Bronchial epithelial cell (primary cell): ENCODE data around the gene TPR. TPM values are rescaled to one million over a fixed set of nuclear protein-coding genes. Genes with fewer than 3 reads are reported as not detected.
"Not testable (repeated sequence)": the region's sequence is repeated elsewhere in the genome, so short reads cannot be mapped to it uniquely, and the experiment has no call there.

Experiments
- DNase-seq: peaks from one replicate; pipeline ENCODE4 v3.0.0-alpha.2; 2010; ENCODE audit warnings: low read depth
- FAIRE-seq: peaks from 2 replicates; lab custom pipeline; 2011; peaks lifted over from hg19 to GRCh38; lab: Jason Lieb, UNC
- H3K27me3 ChIP-seq: 2 replicates; pipeline ENCODE4 v1.5.1; 2011; ENCODE audit warnings: low read length; ENCODE audit not compliant: control insufficient read depth, insufficient read depth
- H3K36me3 ChIP-seq: 2 replicates; pipeline ENCODE4 v1.5.1; 2011; ENCODE audit warnings: low read length; ENCODE audit not compliant: control insufficient read depth, insufficient read depth
- H3K4me3 ChIP-seq: 2 replicates; pipeline ENCODE4 v1.5.1; 2011; ENCODE audit warnings: mild to moderate bottlenecking, low read depth, low read length, control low read depth
- CTCF ChIP-seq: IDR thresholded peaks from 2 replicates; pipeline ENCODE4 v1.5.1; 2011; ENCODE audit warnings: mild to moderate bottlenecking, moderate library complexity, low read length, control low read depth, inconsistent platforms; ENCODE audit not compliant: insufficient read depth, severe bottlenecking
- total RNA-seq: library from RNA; depleted of rRNA; stranded (reverse); fragments of >200 nt; gene quantifications from 2 replicates; pipeline ENCODE4 v1.2.1, GENCODE V29; 2014

The TPR gene
- total RNA-seq, 1 donor from 2014 or later = 36.6 TPM

DNA sequence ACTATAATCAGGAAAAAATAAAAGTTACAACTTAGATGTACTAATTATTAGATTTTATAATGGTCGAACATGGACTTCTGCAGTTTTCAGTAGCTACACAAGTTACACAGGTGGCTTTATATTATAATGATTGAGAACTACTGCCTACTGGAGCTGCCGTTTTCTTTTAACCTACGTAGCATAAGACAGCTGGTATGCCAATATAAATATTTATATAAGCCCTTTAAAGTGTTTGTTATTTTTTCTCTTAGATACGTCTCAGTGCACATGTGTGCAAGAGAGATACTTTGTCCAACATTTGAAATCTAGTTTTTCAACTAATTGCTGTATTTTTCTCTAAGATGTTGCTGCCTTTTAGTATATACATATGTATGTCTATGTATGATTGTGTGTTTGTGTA, 43.5 kb upstream of the TPR start:
- TF ChIP-seq CTCF = no peak
- peaks cover 2% of the 10 kb centered on the region for H3K36me3 ChIP-seq
- no peaks in the 10 kb centered on the region for H3K27me3 ChIP-seq
- FAIRE-seq (no peak), DNase-seq (no peak)
- no peak overlapping the region for H3K4me3 ChIP-seq

DNA sequence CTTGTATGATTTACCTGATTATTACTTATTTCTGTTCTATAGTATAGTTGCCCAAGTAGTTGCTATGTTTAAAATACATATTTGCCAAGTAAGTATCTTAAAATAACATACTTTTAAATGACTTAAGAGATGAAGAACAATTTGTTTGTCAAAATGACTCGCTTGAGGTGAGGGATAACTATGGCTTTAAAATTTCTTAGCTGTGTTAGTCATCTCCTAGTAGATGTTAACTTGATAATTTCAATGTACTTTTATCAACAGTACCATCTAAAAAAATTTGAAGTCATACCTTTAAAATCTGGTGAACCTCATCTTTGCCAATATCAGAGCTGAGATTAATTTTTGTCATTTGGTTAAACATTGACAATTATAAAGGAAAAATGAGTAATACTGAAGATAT, 38.3 kb upstream of the TPR start:
- FAIRE-seq (no peak), DNase-seq (peak; percentile 7)
- Histone ChIP-seq H3K27me3 (no peaks in the 10 kb centered on the region), H3K36me3 (peaks cover 1% of the 10 kb centered on the region), H3K4me3 (no peak overlapping the region)
- TF ChIP-seq CTCF = no peak

GRCh38 chr1:186409091-186409490, 34.0 kb upstream of the TPR start:
- TF ChIP-seq CTCF = no peak
- Histone ChIP-seq H3K36me3 (peaks cover 1% of the 10 kb centered on the region), H3K27me3 (no peaks in the 10 kb centered on the region), H3K4me3 (no peak overlapping the region)
- FAIRE-seq = no peak
- no peak for DNase-seq

DNA sequence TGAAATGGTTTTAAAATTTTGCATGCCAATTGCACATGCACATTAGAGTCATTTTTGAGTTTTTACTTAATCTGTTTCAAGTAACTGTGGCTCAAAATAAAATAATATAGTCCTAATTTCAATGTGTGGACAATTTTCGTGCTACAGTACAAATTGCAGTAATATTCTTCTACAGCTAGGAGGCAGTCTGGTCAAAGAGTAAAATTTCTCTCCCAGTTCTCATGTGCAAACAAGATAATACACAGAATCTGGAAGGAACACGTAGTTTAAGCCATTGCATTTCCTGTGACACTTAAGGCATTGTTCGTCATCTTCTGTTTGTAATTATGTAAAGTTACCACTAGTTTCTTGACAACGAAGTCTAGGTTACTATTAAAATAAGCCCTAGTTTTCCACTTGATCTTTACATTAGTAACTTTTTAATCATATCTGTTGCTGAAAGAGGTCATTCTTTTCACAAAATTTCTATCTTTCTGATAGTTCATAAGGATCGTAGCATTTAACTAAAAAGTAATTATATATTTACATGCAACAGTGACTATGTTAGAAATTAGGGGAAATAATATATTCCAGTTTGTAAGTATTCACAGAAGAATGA, 29.5 kb upstream of the TPR start:
- Histone ChIP-seq H3K36me3 (no peaks in the 10 kb centered on the region), H3K27me3 (no peaks in the 10 kb centered on the region), H3K4me3 (no peak overlapping the region)
- FAIRE-seq (peak; percentile 40), DNase-seq (peak; percentile 69)
- peak; percentile 60 for TF ChIP-seq CTCF

DNA sequence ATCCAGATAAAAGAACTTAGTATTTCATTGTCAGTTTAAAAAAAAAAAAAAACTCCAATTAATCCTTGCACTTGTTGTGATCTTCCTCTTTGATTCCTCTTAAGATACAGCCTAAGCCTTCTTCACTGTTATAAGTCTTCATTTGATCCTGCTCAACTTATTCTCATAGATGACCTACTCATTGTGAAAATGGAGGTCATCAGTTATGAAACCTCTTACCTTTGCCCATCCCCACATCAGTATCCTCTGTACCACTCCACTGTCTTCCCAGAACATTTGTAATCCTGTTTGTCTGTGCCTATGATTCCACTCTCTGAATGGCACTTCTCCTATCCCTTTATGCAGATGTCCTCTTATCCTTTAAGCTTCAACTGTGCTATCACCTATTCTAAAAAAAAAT, 28.6 kb upstream of the TPR start:
- no peaks in the 10 kb centered on the region for H3K36me3 ChIP-seq
- no peak overlapping the region for H3K4me3 ChIP-seq
- no peak for TF ChIP-seq CTCF
- no peaks in the 10 kb centered on the region for H3K27me3 ChIP-seq
- DNase-seq = no peak
- no peak for FAIRE-seq

- H3K27me3 ChIP-seq, FAIRE-seq, H3K36me3 ChIP-seq, H3K4me3 ChIP-seq, DNase-seq: not testable (repeated sequence)
These were observed 26.4 kb upstream of the TPR start for GRCh38 chr1:186401446-186401845.

DNA sequence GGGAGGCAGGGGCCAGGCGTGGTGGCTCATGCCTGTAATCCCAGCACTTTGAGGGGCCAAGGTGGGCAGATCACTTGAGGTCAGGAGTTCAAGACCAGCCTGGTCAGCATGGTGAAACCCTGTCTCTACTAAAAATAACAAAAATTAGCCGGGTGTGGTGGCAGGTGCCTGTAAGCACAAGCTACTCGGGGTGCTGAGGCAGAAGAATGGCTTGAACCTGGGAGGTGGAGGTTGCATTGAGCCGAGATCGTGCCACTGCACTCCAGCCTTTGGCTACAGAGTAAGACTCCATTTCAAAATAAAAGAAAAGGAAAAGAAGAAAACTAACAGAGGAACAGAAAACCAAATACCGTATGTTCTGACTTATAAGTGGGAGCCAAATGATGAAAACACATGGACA, 17.7 kb upstream of the TPR start:
- not testable (repeated sequence) for DNase-seq, H3K27me3 ChIP-seq, H3K4me3 ChIP-seq, FAIRE-seq, H3K36me3 ChIP-seq
